ENCODE data around the gene TMEM51.

The TMEM51 gene

DNA sequence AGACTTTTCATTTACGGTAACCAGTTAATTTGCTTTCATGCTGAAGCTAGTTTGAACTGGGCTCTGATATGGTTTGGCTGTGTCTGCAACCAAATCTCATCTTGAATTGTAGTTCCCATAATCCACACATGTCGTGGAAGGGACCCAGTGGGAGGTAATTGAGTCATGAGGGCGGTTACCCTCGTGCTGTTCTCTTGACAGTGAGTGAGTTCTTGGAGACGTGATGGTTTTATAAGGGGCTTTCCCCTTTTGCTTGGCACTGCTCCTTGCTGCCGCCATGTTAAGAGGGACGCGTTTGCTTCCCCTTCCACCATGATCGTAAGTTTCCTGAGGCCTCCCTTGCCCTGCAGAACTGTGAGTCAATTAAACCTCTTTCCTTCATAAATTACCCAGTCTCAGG is 83.2 kb downstream of the TMEM51 start:
- in situ Hi-C loops (cut with MboI; ENCODE audit: low pct_unique_long_range_greater_than_20kb, low sequenced_read_pairs, unreplicated experiment), result no loop called here
- TF ChIP-seq, protein P1, sequence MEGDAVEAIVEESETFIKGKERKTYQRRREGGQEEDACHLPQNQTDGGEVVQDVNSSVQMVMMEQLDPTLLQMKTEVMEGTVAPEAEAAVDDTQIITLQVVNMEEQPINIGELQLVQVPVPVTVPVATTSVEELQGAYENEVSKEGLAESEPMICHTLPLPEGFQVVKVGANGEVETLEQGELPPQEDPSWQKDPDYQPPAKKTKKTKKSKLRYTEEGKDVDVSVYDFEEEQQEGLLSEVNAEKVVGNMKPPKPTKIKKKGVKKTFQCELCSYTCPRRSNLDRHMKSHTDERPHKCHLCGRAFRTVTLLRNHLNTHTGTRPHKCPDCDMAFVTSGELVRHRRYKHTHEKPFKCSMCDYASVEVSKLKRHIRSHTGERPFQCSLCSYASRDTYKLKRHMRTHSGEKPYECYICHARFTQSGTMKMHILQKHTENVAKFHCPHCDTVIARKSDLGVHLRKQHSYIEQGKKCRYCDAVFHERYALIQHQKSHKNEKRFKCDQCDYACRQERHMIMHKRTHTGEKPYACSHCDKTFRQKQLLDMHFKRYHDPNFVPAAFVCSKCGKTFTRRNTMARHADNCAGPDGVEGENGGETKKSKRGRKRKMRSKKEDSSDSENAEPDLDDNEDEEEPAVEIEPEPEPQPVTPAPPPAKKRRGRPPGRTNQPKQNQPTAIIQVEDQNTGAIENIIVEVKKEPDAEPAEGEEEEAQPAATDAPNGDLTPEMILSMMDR (IDR thresholded peaks at IDR 0.05; ENCODE audit: extremely low read depth, insufficient read depth, missing control alignments), result no peak
- DNase-seq (ENCODE audit: low spot score), result no peak

DNA sequence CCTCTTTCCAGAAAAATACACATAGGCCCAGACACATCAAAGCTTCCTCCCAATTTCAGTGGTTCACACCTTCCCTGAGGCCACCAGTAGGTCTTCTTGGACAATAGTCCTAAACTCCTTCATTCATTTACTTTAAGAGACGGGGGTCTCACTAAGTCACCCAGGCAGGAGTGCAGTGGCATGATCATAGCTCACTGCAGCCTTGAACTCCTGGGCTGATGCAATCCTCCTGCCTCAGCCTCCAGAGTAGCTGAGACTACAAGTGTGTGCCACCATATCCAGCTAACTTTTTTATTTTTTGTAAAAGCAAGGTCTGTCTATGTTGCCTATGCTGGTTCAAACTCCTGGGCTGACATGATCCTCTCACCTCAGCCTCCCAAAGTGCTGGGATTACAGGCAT is 85.2 kb downstream of the TMEM51 start:
- in situ Hi-C loops (cut with MboI; ENCODE audit: low pct_unique_long_range_greater_than_20kb, low sequenced_read_pairs, unreplicated experiment), result no loop called here
- TF ChIP-seq, protein P1 (IDR thresholded peaks at IDR 0.05; ENCODE audit: extremely low read depth, insufficient read depth, missing control alignments), result no peak
- DNase-seq (ENCODE audit: low spot score), result no peak

DNA sequence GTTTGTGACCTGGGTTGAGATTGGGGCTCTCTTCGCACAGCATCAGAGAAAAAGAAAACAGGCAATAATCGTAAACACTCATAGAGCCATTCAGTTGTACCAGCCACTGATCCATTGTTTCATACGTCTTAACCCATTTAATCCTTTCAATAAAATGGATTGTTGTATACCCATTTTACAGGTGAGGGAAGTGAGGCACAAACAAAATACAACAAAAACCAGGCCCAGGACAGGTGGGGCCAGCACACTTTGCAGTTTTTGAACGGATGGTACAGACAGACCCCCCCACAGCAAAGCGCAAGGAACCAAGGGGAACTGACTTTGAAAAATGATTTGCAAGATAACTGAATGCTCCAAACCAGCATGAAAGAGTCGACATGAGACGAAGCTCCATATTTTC is 89.2 kb downstream of the TMEM51 start:
- DNase-seq (ENCODE audit: low spot score), result no peak
- in situ Hi-C loops (cut with MboI; ENCODE audit: low pct_unique_long_range_greater_than_20kb, low sequenced_read_pairs, unreplicated experiment), result no loop called here
- TF ChIP-seq, protein P1 (IDR thresholded peaks at IDR 0.05; ENCODE audit: extremely low read depth, insufficient read depth, missing control alignments), result no peak

DNA sequence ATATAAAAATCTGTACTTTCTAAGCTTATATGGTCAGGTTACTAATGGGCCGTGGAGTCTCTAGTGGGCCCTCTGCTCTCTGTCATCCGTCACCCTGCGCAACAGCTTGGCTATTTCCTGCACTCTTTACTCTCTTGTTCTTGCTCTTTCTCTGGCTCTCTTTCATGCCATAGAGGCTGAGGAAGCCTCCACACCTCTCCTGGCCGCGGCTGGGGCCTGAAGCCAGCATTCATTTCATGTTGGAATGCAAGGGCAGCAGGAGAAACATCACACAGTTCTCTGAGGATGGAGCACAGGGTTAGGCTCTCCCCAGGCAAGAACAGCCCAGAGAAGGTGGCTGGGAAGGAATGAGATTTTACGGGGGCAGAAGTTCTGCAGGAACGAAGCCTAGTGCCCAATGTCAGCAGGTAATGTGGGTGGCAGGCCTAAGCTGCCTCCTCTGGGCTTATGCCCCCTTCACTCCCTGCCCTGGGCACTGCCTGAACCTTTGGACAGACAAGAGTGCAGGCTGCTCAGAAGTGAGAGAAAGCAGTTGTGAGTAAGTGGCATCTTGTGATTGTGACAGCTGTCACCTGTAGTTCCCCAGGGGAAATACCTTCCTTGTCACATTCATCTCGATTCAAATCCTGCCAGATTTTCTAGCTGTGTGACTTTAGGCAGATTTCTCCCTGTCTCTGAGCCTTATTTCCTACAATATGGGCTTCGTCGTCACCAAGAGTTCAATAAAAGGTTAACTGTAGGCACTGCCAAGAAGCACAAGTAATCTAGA is 89.9 kb downstream of the TMEM51 start:
- TF ChIP-seq, protein P1 (IDR thresholded peaks at IDR 0.05; ENCODE audit: extremely low read depth, insufficient read depth, missing control alignments), result no peak
- DNase-seq (ENCODE audit: low spot score), result peak; percentile 38
- in situ Hi-C loops (cut with MboI; ENCODE audit: low pct_unique_long_range_greater_than_20kb, low sequenced_read_pairs, unreplicated experiment), result no loop called here

DNA sequence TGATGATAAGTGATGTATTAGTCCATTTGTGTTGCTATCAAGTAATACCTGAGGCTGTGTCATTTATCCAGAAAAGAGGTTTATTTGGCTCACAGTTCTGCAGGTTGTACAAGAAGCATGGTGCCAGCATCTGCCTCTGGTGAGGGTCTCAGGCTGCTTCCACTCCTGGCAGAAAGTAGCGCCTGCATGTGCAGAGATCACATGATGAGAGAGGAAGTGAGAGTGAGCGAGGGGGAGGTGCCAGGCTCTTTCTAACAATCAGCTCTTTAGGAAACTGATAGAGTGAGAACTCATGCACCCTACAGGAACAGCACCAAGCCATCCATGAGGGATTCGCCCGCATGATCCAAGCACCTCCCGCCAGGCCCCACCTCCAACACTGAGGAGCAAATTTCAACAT is 91.3 kb downstream of the TMEM51 start:
- TF ChIP-seq, protein P1 (IDR thresholded peaks at IDR 0.05; ENCODE audit: extremely low read depth, insufficient read depth, missing control alignments), result no peak
- no peak for DNase-seq (ENCODE audit: low spot score)
- in situ Hi-C loops (cut with MboI; ENCODE audit: low pct_unique_long_range_greater_than_20kb, low sequenced_read_pairs, unreplicated experiment), result no loop called here

DNA sequence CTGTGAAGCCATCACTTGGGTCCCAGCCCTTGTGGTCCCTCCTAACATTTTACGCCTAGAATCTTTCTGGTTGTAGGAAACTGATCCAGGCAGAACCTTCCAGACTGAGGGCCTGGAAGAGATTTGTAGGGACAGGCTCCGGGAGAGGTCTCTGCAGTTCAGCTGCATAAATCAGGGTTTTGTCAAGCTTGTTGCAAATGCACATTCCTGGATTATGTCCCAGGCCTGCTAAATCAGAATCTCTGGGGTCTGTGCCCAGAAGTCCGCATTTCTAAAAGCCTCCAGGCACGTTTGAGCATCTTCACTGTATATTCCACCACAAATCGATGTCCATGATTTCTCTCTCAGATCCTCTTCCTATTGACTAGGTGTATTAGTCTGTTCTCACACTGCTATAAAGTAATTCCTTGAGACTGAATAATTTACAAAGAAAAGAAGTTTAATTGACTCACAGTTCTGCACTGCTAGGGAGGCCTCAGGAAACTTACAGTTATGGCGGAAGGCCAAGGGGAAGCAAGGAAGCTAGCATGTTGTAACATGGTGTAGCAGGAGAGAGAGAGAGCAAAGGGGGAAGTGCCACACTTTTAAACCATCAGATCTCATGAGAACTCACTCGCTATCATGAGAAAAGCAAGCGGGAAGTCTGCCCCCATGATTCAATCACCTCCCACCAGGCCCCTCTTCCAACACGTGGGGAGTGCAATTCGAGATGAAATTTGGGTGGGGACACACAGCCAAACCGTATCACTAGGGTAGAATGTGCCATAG is 92.2 kb downstream of the TMEM51 start:
- TF ChIP-seq, protein P1 (IDR thresholded peaks at IDR 0.05; ENCODE audit: extremely low read depth, insufficient read depth, missing control alignments), result no peak
- in situ Hi-C loops (cut with MboI; ENCODE audit: low pct_unique_long_range_greater_than_20kb, low sequenced_read_pairs, unreplicated experiment), result no loop called here
- no peak for DNase-seq (ENCODE audit: low spot score)

Data from GM13977 (cell line).